DMS79 treated with DMSO at 0.1 percent for 48 hours (cell line): Measurements from ENCODE around the gene NOS1AP.
A peak's percentile ranks its signal among the peaks of the same experiment; 100 is the strongest.
"Not testable (repeated sequence)": the region's sequence is repeated elsewhere in the genome, so short reads cannot be mapped to it uniquely, and the experiment has no call there.

Experiments
- DNase-seq: peaks from one replicate; lab custom pipeline; 2025; lab: John Stamatoyannopoulos, UW

The NOS1AP gene

DNA sequence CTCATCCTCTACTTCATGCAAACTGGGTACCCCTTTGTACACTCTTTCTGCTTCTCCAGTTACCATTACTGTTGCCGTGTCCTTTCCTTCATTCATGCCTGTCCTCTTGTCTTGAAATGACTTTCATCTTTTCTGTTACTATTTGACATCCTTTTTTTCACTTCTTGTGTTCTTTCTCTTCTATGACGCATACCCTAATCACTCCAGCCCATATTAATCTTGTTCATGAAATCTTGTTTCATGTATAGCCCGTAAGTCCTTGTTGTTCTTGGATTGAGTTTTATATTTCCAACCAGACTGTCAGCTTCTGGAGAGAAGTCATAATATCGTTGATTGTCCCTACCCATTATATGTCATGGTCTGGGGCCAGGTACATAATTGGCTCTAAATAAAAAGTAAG, 126.1 kb downstream of the NOS1AP start:
- DNase-seq = no peak

DNA sequence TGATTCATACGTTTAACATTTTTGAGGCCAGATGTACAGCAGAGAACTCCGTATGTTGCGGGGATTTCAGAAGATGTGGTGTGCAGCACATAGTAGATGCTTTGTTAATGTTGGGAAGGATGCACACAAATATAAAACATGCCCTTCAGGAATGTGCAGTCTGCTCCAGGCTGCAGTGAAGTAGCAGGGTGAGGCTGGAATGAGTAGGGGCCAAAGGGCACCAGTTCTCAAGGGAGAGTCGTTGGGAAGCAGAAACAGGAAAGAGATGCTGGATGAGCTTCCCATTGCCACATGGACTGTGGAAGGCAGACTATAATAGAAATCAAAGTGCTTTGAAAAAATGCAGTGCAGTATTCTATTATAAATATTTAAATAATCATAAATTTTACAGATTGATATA, 126.9 kb downstream of the NOS1AP start:
- DNase-seq = no peak

DNA sequence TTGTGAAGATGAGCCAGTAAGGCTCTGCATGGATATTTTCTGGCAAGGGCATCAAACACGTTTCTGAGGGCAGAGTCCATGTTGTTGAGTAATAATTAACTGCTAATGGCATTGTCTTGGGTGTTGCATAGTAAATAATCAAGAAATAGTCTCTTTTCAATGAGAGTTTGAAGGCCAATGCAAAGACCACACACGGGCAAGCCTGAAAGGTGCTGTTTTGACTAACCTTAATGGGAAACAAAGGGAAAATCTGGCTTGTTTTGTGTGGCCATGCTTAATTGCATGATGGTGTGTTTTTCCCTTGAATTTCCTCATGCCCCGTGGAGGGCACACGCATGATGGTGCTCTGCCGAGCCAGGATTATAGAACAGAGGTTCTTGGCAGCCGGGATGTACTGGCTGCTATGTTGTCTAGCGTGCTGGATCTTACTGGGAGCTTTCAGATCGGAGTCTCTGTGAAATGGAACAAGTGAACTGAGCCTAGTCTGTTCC, 127.6 kb downstream of the NOS1AP start:
- DNase-seq = no peak

DNA sequence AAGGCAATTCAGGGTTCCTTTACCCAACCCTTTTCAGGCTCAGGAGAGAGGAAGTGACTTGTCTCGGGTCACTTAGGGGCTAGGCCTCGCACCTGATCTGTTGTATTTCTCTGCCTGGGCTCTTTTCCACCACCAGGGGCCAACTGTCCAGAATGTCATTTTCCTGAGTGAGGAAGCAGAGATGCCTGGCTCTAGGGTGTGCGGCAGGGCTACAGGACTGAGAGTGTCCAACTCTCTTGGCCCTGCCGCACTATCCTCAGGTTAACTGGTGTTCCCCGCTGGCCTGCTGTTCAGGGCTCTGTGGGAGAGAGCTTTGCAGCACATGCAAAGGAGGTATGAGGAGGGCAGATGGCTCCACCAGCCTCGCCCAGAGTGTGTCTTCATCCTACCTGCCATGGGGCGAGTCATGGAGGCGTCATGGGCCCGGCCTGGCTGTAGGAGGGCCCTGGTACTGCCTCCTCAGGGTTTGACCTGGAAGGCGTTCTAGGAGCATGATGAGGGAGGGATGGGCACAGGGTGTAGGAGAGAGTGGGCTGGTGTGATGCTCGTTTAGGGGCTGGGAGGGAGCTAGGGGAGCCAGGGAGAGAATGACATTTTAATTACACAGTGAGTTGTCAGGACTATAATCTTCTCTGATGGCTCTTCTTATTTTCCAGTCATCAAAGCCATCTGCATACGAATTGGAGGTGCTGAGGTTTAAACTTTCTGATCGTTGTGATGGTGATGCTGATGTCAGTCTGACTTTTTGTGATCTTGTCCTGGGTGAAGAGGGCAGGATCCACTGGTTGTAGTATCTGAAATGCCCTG, 128.3 kb downstream of the NOS1AP start:
- DNase-seq = no peak

DNA sequence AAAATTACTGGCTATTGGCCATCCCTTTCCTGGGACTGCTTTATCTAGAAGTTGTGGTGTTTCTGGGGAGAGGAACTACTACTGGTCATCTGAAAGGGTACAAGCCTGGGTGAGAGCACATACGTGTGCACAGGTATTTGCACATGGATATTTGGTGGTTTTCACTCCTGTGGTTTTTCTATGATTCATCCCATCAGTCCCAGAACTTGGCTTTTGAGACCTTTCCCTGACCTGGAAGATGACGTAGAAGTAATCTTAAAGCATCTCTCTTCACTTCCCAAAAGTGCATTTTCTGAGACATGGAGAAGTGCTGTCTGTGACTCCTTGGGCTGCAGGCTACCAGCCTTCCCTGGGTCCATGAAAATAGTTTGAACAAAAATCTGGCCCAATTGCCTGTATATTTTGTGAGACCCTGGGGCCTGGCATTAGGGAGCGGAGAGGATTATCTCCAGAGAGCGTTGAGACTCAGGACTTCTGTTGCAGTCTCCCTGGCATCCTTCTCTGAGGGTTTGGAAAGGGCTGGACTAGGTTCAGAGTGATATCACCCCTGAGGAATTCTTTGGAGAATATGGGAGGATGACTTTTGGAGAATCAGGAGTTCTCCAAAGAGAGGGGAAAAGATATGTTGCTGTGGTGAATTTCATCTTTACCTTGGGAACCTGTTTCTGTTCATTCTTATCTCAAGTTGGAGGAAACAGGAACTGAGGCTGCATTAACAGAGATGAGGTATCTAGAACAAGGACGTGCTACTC, 130.8 kb downstream of the NOS1AP start:
- DNase-seq = no peak

DNA sequence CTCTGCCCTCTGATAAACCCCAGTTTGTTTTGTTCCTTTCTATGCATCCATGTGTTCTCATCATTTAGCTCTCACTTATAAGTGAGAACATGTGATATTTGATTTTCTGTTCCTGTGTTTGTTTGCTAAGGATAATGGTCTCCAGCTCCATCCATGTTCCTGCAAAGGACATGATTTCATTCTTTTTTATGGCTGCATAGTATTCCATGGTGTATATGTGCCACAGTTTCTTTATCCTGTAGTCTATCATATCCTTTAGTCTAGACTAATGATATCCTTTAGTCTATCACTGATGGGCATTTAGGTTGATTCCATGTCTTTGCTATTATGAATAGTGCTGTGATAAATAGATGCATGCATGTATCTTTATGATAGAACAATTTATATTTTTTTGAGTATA, 131.6 kb downstream of the NOS1AP start:
- DNase-seq = not testable (repeated sequence)

DNA sequence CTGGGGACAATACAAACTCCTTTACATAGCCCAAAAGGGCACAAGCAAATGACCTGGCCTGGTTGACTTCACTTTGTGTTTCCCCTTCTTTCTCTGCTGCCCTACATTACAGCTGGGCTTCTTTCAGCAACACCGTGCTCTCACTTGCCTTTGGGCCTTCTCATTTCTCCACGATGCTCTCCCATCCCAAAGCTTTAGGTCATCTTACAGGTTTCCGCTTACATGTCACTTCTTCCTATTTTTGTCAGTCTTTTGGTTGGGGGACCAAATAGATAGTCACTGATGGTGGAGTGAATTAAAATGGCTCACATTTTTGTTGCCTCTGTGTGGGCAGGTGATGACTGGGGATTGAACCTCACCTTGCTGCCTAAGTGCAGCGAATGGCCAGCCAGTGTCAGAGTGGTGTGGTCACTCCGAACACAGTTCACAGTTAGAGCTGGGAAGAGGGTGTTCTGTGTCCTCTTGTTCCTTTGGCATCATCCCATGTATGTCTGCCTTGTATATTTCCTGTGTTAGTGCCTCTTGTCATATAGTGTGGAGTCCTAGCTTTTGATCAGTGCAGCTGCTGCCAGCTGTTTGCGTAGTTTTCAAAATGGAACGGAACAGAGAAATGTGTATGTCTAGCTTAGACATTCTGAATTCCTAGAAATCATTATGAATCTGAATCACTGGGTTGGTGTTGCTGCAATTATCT, 134.8 kb downstream of the NOS1AP start:
- DNase-seq = no peak

DNA sequence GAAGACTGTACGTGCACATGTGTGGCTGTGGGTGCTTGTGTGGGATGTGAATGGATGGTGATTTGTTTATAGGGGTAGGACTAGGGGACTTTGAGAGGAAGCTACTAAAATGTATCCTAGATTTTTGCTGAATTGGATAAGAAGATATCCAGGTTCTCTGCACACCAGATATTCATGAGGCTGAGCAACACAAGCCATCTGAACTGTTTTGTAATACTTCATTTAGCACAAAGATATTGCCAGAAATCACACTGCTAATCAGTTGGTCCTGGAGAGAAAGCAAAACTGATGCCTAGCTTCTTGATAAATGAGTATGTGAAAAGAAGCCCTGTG, 135.3 kb downstream of the NOS1AP start:
- DNase-seq = no peak

DNA sequence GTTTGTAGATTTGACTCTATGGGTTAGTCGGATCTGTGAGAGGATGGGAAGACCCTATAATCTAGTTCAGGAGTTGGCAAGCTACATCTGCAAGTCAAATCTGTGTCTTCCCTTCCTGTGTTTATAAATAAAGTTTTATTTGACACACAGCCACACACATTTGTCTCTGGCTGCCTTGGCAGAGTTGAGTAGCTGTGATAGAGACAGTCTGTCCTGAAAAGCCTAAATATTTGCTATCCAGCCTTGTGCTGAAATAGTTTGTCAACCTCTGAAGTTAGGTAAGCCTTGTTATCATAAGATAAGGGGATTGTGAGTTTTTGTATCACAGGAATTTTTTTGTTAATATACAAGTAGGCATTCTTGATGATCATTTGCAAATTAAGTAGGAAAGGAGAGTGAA, 136.8 kb downstream of the NOS1AP start:
- no peak for DNase-seq

DNA sequence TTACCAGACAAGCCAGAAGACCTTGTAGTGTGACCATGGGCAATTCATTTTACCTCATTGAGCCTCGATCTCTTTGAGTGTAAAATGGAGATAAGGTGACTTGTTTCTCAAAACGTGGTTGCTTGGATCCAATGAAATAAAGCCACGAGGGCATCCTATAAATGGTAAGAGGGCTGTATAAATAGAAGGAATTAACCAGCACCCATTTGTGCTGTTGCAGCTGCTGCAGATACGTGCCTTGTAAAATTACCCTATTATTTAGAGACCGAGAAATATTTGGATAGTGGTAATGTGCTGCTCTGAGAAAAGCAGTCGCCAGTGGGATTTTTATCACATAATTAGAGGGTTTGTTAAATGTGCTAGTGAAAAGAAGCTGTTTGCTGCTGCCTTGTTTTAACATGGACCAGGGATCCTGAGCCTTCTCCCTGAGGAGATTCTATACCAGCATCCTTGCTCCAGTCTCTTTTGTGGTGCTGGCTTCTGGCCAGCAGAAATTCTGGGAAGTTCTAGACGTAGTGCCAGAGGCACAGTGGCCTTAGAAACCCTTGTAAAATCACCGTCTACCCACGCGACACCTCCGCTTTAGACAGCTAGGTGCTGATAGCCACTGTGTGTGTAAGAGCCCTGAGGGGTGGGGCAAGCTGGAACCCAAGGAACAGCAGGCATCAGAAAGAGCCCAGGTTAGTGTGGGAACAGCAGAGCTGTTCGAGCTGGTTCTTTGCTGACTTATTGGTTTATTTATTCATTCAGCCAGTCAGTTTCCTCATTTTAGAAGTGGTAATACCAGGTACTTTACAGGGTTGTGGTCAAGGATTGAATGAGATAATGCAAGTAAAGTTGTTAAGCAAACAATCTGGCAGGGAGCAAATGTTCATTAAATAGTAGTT, 137.5 kb downstream of the NOS1AP start:
- peak; percentile 89 for DNase-seq

DNA sequence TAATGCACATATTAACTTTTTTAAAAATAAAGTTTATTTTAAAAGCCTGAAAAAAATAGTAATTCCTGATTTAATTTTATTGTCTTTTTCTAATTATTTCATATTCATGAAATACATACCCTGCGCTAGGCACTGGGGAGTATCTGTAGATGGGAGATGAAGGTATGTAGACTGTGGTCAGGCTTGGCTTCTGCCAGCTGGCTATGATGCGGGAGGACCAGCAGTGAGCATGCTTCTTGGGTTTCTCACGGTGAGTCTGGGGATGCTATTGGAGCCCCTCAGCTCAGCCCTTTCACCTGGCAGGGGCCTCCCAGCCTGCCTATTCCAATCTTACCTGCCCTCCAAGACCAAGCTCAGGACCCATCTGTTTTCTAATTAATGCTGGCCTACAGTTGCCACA, 138.4 kb downstream of the NOS1AP start:
- DNase-seq = no peak

DNA sequence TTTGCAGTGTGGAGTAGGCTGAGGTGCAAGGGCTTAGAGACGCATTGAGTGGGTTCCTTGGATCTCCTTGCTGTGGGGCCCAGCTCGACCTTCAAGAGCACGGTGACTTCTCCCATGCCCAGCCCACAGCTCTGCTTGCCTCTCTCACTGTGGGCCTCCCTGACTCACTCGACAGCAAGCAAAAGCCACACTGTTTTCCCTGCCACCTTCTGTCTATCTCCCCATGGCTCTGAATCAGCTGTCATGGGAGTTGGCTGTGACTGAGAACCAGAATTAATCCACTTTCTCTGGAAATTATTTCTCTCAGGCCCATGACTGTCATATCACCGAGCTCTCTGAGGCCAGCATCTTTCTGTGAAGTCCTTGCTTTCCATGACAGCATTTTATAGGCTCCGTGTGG, 140.7 kb downstream of the NOS1AP start:
- no peak for DNase-seq

DNA sequence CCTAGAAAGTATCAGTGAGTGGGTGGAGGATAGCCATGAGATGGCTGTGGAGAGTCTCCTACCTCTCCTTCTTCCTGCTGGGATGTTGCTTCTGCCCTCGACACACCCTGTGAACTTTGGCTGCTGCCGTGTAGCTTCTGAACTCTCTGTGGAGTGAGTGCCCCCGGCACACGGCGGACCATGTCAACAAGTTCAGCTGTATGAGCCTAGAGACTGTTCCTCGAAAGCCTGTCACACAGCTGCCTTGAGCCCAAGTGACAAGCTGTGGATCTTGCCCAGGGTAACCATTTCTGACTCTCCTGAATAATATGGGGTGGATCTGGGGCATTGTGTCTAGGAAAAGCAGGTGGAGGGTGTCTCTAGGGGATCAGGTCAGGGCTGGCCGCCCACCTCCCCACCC, 143.2 kb downstream of the NOS1AP start:
- no peak for DNase-seq

DNA sequence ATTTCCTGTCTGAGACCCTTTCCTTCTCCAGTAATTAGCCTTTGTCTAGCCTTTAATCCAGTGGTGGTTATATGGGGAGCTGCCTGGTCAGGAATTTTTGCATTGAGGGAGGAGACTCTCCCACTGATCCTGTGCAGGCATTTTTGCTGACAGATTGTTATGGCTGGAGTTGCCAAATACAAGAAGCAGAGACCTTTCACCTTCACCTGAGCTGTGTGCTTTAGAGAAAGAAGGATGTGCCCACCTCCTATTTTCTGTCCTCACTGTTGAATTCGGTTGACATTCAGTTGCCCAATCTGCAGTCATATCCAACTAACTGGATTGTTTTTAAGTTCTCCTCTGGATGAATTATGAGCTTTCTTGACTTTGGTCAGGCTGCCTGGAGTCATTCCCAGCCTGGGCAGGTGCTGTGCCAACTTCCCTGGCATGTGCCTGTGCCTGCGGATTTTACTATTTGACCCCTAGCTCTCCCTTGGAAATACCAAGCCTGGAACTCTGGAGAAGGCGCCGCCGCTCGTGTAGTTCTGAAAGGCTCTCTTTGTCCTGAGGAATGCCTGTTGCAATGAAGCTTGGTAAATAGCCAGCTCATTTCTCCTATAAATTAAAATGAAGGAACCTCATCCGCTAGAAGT, 143.9 kb downstream of the NOS1AP start:
- DNase-seq = no peak

DNA sequence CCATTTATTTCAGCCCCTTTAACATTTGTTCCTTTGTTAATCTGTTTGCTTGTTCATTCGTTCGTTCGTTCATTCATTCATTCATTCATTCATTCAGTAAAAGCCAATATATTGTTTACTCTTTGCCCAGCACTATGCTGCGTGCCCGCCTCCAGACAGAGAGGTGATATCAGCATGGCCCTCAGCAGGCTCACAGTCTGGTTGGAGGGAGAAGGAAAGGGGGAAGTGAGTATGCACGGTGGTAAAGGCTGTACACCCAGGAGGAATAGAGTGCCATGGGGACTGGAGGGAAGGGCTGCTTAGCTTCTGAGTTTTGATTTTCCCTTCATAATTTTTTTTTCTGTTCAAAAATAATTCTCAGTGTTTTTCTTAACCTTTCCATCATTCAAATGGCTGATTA, 144.7 kb downstream of the NOS1AP start:
- DNase-seq = no peak

DNA sequence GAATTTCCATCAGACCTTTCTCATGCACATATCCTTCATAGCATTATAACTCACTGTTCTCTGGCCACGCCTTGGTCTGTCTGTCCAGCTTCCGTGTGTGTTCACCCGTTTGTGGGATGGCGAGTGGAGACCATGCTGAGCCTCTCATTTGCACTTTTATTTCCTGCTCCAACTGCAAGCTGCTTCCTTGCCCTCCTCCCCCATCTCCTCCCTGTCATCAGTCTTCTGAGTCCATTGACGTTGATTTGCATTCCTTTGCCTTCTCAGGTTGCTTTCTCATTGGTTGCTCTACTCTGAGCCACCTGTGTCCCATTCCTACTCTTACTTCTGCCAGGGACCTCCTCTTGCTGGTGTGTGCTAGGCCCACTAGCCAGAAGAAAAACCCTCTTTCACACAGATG, 146.4 kb downstream of the NOS1AP start:
- DNase-seq = no peak

DNA sequence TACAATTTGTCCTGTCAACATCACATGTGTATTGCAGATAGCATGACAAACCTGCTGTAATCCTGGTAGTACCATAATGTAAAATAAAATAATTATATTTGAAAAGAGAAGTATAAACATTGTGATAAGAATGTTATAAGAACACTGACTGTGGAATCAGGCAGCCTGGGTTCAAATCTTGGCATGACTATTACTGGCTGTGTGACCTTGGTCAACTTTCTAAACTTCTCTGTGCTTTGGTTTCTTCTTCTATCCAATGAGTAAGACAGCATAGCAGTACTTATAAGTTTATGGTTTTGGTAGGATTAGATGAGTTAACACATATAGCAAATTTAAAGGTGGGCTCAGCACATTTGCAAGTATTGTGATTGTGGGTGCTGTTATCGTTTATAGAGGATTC, 147.1 kb downstream of the NOS1AP start:
- no peak for DNase-seq

DNA sequence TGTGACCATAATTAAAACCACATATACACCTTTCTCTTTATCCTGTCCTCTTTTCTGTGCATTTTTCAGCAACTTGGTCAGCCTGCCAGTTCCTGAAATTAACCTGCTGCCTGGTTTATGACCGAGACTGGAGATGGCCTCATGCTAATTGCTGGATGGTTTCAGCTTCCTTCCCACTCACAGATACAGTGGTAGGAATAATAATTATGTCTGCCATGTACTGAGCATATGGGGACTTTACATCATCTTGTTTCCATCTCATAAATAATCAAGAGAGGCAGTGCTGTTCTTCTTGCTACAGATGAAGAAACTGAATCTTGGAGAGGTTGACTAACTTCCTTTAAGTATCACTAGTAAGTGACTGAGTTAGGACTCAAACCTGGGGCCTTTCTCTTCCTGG, 148.2 kb downstream of the NOS1AP start:
- DNase-seq = no peak

DNA sequence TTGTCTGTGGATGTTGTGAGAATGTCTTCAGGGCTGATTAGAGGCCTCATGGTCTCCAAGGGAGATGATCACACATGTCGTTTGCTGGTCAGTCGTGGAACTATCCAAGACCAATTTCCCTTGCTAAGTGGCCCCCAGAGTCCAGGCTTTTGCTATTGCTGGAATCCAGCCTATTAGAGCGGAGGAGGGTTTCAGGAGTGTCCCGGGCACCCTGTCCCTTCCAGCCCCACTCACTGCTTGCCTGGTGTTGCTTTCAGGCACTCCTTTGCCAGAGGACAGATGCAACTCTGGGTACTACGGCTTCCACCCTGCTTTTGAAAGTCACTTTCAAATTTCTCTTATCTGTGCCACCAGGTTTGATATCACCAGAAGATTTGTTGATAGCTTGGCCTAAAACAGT, 149.1 kb downstream of the NOS1AP start:
- no peak for DNase-seq

DNA sequence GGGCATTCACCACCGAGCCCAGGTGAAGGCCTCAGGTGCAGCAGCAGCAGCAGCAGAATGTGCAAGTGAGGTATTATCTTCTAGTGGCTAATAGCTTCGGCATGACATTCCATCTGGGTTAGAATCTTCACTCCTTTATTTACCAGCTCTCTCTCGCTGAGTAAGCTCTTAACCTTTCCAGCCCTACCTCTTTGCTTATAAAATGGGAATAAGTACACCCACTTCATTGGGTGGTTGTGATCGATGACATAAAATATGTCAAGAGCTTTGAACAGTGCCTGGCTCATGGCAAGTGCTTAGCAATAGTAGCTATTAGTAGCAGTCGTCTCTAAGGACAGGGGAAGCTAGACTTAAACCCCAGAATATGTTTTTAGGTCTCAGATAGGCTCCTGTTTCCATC, 149.5 kb downstream of the NOS1AP start:
- peak; percentile 51 for DNase-seq

DNA sequence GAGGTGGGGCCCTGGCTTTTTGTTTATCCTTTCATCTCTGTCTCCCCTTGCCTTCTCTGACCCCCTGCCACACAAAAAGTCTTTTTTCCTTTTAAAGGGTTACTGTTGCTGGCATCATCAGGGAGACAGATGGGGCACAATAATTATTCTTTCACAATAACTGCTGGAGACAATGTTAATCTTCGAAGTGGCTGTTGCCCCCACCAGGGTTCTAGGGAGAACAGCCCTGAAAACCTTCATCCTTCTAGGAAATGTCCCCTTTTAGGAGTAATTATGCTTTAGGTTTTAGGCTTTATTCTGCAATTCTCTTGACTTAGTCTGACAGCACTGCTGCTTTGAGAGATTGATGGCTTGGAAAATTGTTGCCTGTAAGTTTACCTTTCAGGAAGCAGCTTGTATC, 150.0 kb downstream of the NOS1AP start:
- DNase-seq = no peak
